SKM-1 (cell line): ENCODE data around the gene GORASP1.

Experiments used
- DNase-seq: peaks from one replicate; lab custom pipeline; 2025; ENCODE audit not compliant: unreplicated experiment; lab: John Stamatoyannopoulos, UW

Gene GORASP1

DNA sequence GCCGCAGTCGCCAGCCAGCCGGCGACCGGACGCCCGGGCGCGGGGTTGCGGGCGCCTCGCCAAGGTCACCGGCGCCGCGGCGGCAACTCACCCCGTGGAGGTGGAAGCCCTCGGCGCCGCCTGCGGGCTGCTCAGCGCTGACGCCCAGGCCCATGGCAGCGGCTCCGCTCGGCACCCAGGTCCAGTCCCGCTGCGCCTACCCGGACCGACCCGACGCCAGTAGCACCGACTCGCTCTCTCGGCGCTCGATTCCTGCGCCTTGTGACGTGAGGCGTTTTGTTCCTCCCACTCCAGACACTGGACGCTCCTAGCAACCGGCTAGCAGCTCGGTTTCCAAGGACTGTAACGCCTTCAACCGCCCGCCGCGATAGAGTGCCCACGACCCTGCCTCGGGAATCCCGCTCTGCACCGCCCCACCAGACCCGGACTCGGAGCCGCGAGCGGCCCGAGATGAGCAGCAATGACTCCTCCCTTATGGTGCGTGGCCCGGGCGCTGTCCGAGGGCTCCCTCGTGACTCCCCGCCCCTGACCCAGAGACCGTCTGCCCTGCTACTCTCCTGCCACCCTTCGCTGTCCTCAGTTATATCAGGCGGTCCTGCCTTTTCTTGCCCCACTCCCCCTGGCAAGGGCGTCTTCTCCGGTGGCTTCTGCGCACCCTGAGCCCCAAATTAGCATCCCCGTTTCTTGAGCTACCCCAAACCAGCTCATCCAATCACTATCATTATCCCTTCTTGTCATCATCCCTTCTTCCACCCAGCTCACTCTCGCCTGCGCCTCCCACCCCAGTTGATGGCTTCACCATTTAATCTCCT is at the start of gene GORASP1, which contains the start of gene TTC21A:
TSS of gene GORASP1 (minus strand) at position 240 of the 812 bp plus-strand sequence. CDS start at position 154, 86 bp downstream.
TSS of gene TTC21A (plus strand) at position 293 of the 812 bp plus-strand sequence. CDS start at position 451, 158 bp downstream.
- DNase-seq: peak; percentile 83

DNA sequence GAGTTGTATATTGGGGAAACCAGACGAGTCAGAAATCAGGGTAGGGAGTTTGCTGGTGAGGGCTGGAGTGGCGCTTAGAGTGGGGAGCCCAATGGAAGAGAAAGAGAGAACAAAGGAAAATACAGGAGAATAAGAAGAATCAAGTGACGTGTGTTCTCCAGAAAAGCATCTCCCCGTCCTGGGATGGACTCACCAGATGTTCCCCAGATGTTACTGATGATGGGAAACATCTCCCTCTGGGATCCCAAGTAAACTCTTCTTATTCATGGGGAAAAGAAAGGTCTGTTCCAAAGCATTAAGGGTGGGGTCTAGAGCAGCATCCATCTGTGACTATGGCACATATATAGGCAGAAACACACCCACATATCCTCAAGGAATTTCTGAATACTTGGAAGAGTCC is 49.0 kb upstream of the GORASP1 start:
- DNase-seq: no peak

DNA sequence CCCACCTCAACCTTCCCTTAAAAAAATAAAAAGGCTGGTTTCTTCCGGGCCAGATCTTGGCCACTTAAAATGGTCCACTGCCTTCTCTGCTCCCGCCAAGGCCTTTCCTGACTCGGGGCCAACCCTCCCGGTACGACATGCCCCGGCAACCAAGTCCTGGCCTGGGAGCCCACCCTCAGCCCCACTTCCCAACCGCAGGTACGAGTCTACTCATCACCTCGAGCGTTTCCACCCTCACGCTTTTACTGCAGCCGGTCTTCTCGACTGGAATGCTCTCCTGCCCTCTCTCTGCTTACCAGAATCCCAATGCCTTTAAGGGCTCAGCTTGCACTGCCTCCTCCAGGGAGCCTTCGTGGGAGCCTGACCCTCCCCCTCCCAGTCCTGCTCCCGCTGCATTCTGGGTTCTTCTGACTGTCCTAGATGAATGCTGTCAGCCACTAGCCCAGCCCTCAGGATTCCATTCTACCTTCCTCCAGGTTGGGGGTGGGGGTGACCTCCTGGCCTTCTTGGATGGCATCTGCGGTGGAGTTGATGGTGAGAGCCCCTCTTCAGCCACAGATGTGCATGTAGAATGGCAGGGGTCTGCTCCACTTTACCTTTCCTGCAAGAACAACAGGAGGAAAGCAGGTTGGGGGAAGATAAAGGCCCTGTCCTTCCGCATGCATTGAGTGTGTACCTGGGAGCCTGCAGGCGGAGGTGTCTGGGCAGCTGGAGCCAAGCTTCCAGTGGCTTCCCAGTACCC is 47.0 kb upstream of the GORASP1 start:
- no peak for DNase-seq

DNA sequence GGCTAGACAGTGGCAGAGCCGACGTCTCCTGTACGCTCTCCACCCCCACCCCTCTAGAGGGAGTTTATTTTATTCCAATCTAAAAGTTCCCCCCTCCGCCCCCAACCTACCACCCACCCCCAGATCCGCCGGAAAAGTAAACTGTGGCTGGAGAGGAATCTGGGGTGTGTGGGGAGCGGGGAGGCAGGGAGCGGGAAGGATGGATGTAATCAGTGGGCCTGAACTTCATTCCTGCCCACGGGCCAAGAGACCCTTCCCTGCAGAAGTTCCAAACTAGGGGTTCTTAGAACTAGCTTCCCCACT is 46.5 kb upstream of the GORASP1 start:
- no peak for DNase-seq

DNA sequence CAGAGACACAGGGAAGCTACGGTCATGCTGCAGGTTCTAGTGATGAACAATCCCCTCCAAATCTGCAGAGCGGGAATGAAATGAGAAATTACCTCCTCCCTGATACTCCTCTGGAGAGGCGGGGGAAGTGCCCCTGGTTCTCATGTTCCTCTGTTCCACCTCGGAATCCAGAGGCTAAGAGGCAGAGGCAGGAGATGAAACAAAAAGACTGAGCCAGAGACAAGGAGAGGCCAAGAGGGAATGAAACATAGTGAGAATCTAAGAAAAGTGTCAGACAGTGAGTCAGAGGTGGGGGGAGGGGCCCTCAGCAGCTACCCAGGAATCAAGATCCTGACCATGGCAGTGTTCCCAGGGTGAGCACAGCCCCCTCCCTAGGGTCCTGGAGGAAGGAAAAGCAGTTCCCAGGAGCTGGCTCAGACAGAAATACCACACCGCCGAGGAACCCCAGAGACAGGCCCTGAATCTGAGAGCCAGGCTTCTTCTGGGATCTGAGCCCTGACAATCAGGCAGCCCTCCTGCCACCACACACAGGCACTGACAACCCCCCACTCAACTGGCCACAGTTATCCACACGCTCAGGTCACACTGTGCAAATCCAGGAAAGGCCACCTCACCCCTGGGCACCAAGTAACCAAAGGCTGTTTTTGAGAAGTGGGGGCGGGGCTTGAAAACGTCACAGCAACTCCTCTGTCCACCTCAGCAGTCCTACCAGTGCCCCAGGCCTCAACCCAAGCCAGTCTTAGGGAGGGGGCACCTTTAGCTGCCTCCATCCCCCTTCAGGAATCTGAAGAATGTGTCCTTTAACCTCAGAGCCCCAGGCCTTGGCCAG is 43.6 kb upstream of the GORASP1 start:
- no peak for DNase-seq

DNA sequence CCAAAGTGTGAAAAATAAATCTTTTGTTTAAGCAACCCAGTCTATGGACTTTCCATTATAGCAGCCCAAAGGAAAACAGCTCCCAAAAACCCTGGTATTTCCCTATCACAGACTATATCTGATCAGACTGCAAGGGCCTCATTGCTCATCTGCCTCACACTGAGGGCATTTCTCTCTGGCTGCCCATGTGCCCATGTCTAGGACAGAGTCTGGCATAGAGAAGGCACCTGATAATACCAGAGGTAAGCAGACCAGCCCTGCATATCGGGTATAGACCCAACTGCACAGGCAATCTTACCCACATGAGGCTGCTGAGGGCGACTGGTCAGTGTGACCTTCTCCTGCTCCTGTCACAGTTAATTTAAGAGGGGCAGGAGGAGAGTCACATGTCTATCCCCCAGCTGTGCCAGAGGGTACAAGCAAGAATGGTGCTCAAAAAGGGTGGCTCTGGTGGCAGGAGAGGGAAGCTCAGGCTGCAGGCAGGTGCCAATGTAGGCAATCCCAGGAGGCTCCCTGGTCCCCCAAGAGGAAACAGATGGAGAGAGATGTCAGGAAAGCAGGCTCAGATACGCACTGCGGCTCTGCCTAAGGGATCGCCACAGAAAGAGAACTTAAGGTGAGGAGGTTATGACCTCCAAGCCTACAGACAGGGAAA is 42.8 kb upstream of the GORASP1 start:
- no peak for DNase-seq

DNA sequence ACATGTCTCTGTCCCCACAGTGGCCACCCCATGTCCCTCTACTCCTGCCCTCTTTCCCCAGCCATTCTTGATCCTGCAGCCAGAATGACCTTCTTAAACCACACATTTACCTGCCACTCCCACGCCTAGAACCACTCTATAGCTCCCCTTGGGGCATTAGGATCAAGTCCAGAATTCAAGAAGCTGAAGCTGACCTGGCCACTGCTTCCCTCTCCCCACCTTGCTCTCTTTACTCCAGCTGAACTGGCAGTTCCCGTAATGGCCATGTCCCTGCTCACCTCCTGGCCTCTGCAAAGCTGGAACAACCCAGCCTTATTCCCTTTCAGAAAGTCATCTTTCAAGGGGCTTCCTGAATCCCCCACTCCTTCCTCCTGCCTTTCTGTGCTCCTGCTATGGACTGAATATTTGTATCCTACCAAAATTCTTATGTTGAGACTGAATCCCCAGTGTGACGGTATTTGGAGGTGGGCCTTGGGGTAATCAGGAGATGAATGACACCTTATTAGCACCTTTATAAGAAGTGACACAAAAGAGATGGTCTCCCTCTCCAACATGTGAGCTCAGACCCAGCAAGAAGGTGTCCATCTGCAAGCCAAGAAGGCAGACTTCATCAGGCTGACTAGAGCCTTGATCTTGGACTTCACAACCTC is 42.2 kb upstream of the GORASP1 start:
- DNase-seq: no peak

DNA sequence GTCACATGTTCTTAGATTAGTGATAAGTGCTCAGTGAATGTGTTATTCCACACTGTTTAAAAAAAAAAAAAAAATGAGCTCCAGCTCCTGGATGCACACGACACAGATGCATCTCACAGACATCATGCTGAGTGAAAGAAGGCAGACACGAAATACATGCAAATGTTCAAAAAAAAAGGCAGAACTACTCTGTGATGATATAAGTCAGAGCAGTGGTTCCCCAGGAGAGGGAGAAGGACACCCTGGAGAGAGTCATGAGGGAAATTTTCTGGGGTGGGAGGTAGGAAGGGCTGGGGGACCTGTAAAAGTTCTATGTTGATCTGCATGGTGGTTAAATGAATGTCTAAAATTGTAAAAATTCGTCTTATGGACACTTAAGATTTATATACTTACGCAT is 41.6 kb upstream of the GORASP1 start:
- no peak for DNase-seq

DNA sequence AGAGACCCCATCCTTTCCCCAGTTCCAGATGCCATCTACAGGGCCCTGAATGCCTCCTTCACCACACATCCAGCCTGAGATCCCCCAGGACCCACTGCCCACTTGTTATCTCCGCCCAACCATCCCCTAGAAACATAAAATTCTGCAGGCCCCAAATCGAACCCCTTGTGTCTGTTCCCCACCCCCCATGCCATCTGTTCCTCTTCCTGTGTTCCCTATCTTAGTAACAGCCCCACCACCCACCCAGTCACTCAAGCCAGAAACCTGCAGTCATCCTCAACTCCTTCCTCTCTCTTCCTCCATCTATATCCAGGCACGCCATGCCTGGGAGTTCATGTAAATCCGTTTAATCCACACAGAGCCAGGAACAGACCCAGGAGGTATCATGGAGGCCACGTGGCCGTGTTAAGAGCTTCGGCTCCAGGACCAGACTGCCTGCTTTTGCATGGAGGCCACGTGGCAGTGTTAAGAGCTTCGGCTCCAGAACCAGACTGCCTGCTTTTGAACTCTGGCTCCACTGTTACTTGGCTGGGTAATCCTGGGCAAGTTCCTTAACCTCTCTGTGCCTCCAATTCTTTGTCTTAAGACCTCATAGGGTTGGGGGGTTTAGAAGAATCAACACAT is 41.1 kb upstream of the GORASP1 start:
- peak; percentile 24 for DNase-seq

DNA sequence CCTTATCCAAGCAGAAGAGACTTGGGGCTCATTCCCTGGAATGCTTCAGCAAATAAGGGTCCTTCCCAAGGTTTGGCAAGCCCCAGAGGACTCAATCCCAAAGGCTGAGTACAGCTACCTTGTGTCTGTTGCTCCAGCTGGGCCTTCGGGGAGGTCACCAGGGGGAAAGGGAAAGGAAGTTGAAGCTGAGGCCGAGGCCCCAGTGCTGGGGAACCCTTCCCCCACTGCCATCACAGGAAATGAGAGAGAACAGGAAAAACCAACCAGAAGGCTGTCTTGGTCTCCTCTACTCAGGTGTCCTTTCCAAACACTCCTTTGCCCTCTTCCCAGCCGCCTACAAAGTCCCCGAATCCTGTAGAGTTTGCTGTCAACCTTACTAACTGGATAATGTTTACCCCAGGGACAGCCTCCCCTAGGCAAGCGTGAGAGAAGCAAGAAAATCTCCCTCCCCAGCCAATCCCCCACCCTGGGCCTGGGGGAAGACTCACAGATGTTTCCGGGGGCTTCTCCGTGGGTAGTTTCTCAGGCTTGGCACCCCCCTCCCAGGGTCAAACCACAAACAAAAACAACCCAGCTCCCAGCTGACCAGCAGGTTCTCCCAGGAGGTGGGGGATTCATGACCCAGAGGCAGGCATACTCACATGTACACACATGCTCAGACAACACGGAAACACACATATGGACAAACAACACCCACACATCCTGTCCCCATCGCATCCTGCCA is 40.4 kb upstream of the GORASP1 start:
- DNase-seq: peak; percentile 62

DNA sequence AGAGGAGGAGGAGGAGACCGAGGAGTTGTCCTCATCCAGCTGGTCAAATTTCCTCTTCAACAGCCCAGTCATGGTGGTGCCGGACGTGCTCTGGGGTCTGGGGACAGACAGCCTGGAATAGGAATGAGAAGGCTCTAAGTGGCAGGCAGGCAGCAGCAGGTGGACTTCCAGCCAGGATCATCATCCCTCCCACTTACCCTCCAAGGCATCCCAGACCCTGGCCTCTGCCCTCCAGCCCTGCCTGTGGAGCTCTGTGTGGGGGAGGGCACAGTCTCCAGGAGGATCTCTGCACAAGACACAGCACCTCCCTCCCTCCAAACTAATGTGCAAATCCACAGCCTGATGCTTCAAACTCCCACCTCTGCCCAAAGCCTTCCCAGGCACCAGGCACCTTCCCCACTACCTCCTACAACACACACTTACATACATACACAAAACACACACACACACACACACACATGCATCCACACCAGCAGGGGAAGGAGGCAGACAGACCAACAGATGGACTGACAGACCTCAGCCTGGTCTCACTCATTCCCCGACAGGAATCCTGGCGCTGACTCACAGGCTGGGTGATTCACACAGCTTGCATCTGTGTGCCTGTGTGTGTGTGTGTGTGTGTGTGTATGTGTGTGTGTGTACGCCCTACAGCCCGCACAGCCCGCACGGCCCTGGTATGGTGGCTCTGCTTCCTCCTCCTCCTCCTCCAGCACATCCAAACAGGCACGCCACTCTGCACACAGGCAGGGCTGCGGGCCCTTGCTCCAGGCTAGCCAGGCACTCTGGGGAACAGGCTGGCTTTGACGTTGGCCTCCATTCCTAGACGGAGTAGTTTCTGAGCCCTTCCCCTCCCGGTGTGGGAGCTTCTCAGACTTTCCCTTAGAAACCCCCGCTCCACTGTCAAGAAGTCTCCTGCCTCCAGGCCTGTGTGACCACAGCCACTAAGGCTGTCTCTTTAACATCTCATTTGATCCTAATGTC is 39.5 kb upstream of the GORASP1 start:
- no peak for DNase-seq

DNA sequence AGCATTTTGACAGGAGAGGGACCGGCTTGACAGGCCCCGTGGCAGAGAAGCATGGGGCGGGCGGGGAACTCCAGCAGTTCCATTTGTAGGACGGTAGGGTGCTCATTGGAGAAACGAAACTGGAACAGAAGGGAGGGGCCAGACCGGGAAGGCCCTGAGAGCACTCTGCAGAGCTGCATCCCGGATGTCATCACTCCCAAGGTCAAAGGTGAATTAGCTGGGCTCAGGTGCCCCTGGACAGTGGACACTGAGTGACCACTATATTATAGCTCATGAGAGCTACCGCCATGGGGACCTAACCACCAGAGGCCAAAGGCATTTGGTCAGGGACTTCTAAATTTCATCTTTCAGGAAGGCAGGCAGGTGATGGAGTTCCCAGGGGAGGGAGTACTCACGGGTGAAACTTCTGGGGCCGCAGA is 38.7 kb upstream of the GORASP1 start:
- DNase-seq: no peak

DNA sequence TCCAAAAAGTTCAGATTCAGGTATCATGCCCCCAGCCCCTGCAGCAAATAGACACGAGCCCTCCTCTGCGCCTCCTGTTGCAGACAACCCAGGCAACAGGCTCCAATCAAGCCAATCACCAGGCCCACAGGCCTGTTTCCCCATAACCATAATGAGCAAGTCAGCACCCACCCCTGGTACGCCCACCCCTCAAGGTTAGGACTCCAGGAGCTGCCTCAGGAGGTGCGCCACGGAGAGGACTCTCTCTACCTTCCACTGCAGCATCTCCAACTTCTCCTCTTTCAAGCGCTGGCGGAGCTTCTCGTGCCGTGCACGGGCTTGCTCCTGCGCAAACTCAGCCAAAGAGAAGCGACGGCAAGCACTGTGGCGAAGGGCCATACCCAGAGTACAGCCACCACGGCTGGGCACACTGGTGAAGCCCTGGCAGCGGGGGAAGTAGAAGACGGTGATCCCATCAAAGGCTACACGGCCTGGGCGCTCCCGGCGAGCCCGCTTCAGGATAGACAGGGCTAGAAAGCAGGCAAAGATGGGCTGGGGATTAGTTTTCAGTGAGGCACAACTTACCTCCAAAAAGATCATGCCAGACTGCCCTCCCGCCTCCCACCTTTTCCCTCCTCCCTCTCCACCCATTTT is 37.4 kb upstream of the GORASP1 start:
- no peak for DNase-seq

DNA sequence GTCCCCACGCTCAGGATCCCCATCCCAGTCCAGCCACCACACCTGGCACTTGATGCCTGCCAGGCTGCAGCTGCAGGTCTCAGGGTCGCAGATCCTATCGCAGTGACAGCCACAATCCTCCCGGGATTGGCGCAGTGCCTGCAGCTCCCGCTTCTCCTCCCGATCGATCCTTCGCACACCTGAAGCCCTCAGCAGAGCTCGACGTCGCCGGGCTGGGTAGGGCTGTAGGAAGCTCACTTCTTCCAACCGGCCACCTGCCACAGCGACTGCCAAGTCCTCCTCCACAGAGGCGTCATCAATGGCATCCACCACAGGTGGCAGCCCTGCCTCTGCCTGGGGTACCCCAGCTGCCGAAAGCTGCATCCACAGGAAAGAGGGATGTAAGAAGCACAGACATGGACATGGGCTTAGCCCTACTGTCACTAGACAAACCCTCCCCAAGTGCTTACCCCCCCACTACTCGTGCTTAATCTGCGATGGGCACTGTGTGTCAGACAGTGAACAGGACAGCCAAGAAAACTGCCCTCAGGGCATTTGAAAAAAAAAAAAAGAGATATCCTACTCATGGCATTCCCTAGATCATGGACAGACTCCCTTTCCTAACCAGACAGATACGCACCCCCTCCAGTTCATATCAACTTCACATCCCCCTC is 36.8 kb upstream of the GORASP1 start:
- DNase-seq: no peak

DNA sequence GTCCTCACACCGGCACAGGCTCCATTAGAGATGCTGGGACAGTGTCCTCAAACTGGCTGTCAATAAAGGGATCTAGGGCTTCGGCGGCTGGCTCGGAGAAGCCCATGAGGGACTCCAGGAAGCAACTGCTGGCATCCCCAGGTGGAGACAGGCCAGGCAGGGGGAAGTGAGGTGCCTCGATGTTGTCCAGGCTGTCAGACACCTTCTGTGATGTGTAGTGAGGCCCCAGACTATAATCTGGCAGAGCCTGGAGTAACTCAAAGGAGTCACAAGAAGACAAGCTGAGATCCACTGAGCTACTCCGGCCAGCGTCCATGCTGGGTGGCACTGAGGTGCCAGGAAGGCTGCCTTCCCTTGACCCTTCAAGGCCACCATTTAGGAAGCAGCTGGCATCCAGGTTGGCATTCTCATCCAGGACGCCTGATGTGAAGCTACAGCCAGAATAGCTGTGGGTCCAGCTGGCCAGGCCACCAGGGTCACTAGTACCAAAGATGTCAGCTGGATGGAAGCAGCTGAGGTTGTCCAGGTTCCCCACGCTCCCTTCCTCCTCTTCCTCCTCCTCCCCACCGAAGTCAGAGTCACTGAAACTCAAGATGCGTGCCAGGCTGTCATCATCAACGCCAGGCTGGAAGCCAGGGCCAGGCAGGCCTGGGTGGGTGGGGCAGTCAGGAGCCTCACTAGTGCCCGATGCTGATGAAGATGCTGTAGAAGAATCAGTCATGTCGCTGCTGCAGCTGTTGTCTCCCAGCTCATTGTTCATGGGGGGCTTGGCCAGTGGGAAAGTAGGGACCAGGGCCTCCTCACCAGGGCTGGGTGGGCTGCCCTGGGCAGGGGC is 35.8 kb upstream of the GORASP1 start:
- no peak for DNase-seq

DNA sequence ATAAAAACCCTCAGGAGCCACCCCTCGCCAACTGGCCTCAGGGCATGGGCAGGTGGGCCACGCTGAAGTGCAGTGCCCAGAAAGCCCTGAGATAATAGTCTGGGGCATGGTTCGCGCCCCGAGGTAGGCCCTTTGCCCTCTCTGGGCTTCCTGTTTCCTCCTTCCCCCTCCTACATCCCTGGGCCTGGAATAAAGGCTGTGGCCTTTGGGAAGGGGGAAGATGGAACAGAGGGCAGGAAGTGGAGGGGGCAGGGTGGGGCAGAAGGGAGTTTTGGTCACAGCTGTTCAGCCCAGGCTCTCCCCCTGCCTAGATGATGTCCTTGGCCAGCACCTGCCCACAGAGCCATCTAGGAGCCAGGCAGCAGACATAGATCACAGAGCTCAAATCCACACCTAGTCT is 34.6 kb upstream of the GORASP1 start:
- DNase-seq: no peak
